RWPE2 (cell line): ENCODE data around the gene NRG3.

Source experiments
- ATAC-seq: fragments of 200-7000 bp; cut with Tn5 transposase; 3 replicates; pipeline ENCODE4 v1.9.1; 2021; ENCODE audit warnings: low read depth
- DNase-seq: peaks from one replicate; pipeline ENCODE4 v3.0.0-alpha.2; 2020; ENCODE audit warnings: low spot score
- H3K27ac ChIP-seq: fragments of 450-650 bp; 2 replicates; pipeline ENCODE4 v1.5.1; 2017; ENCODE audit warnings: mild to moderate bottlenecking; ENCODE audit not compliant: poor library complexity, severe bottlenecking
- H3K27me3 ChIP-seq: fragments of 250-450 bp; sonication (Bioruptor Pico); 2 replicates; pipeline ENCODE4 v1.5.1; 2021; ENCODE audit warnings: mild to moderate bottlenecking, moderate library complexity; ENCODE audit not compliant: insufficient read depth, poor library complexity, severe bottlenecking
- H3K36me3 ChIP-seq: fragments of 250-450 bp; sonication (Bioruptor Pico); 2 replicates; pipeline ENCODE4 v1.5.1; 2020; ENCODE audit warnings: low read depth, mild to moderate bottlenecking, moderate library complexity
- H3K4me1 ChIP-seq: fragments of 250-450 bp; sonication (Bioruptor Pico); 2 replicates; pipeline ENCODE4 v1.5.1; 2021; ENCODE audit warnings: mild to moderate bottlenecking, moderate library complexity; ENCODE audit not compliant: insufficient read depth, poor library complexity, severe bottlenecking
- H3K4me3 ChIP-seq: fragments of 250-450 bp; sonication (Bioruptor Pico); 2 replicates; pipeline ENCODE4 v1.5.1; 2021; ENCODE audit warnings: mild to moderate bottlenecking, moderate library complexity; ENCODE audit not compliant: severe bottlenecking
- H3K9me3 ChIP-seq: fragments of 250-450 bp; sonication (Bioruptor Pico); 2 replicates; pipeline ENCODE4 v1.5.1; 2021; ENCODE audit warnings: mild to moderate bottlenecking, moderate library complexity; ENCODE audit not compliant: severe bottlenecking
- CTCF ChIP-seq: fragments of 450-650 bp; IDR thresholded peaks from one replicate; pipeline ENCODE4 v1.5.1; 2017; ENCODE audit warnings: mild to moderate bottlenecking, moderate library complexity; ENCODE audit not compliant: poor library complexity, severe bottlenecking

Gene NRG3

DNA sequence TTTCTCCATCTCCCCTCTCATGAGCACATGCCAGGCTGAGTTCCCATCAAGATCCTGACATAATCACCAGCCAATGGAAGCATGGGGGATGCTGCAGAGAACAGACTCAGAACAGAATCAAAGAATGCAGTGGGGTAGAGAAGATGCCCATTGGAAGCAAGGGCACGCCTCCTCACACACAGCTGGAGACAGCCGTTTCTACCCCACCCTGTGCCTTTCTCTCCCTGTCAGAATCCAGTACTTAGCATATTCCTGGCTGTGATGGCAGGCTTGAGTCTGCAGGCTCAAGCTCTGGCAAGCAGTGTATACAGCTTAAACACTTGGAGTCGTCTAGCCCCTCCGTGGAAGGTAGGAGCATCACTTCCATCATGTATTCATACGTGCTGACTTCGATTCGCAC lies 867.9 kb downstream of the NRG3 start:
- H3K27me3 ChIP-seq: peaks cover 5% of the 10 kb centered on the region
- ATAC-seq (no peak), DNase-seq (no peak)
- H3K27ac ChIP-seq: no peak overlapping the region
- H3K4me1 ChIP-seq: no peaks in the 10 kb centered on the region
- H3K4me3 ChIP-seq: no peak overlapping the region
- no peak for TF ChIP-seq CTCF
- no peaks in the 10 kb centered on the region for H3K36me3 ChIP-seq
- no peaks in the 10 kb centered on the region for H3K9me3 ChIP-seq

DNA sequence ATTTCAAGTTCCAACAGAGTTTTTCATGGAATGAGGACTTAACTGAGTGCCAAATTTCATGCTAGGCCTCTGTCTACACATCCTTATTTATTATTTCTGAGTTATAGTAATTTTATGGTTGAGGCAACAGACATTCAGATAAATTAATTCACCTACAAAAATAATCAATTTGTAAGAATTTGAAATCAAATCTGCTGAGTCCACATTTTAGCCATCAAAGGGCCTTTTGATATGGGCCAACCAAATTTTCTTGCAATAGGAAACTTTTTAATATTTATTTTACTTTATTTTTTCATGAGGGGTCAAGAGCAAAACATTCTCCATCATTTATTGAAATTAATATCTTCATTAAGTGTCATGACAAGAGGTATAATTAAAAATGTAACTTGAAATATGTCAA lies 875.5 kb downstream of the NRG3 start:
- TF ChIP-seq CTCF: no peak
- peaks cover 10% of the 10 kb centered on the region for H3K27me3 ChIP-seq
- H3K9me3 ChIP-seq: no peaks in the 10 kb centered on the region
- H3K4me3 ChIP-seq: no peak overlapping the region
- H3K27ac ChIP-seq: no peak overlapping the region
- no peaks in the 10 kb centered on the region for H3K36me3 ChIP-seq
- DNase-seq (no peak), ATAC-seq (no peak)
- no peaks in the 10 kb centered on the region for H3K4me1 ChIP-seq

DNA sequence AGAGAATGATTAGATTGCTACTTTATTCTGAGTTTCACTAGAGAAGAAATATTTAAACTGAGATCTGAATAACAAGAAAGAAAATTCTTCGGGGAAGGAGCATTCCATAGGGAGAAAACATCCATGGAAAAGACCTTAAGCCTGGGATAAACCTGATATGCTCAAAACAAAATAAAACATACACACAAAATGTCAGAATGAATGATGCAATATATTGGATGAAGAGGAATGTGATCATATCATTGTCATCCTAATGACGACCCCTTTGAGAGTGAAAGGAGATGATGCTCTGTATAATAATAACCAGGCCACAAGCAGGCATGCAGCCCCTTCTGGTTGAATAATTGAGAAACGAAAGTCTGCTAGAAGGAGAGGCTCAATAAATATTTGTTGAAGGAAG lies 882.4 kb downstream of the NRG3 start:
- no peak overlapping the region for H3K27ac ChIP-seq
- H3K4me3 ChIP-seq: no peak overlapping the region
- H3K9me3 ChIP-seq: peaks cover 3% of the 10 kb centered on the region
- TF ChIP-seq CTCF: no peak
- H3K27me3 ChIP-seq: no peaks in the 10 kb centered on the region
- H3K4me1 ChIP-seq: no peaks in the 10 kb centered on the region
- no peak for DNase-seq
- no peak for ATAC-seq
- H3K36me3 ChIP-seq: no peaks in the 10 kb centered on the region

DNA sequence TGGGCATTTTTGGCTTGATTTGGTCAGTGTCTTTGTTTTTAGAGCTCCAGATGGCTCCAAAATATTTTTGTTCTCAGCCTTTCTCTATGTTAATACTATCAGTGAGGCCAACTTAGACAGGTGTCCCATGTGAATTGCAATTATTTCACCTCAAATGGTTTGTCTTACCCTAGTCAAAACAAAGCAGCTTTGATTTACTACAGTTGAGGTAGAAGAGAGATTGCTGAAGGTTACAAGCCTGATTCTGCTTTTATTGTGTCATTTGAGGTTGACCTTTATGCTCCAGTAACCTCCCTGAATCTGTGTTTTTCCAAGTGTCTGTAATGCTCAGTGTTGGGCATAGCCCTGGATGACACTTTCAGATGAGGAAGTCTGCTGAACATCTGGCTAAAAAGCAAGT lies 882.9 kb downstream of the NRG3 start:
- no peak overlapping the region for H3K4me3 ChIP-seq
- H3K27me3 ChIP-seq: no peaks in the 10 kb centered on the region
- H3K27ac ChIP-seq: no peak overlapping the region
- ATAC-seq: no peak
- TF ChIP-seq CTCF: no peak
- no peaks in the 10 kb centered on the region for H3K36me3 ChIP-seq
- DNase-seq: no peak
- no peaks in the 10 kb centered on the region for H3K4me1 ChIP-seq
- peaks cover 3% of the 10 kb centered on the region for H3K9me3 ChIP-seq

DNA sequence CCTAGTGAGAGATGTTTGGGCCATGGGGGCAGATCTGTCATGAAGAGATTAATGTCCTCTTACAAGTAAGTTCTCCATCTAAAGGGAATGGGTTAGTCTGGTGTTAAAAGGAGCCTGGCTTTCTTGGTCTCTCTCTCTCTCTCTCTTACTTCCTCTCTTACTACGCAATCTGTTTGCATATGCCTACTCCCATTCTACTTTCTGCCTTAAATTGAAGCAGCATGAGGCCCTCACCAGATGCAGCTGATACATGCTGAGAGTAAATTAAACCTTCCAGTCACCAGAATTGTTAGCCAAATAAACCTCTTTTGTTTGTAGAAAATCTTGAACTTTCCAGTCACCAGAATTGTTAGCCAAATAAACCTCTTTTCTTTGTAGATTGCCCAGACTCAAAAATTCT lies 884.1 kb downstream of the NRG3 start:
- H3K4me3 ChIP-seq: no peak overlapping the region
- no peaks in the 10 kb centered on the region for H3K27me3 ChIP-seq
- DNase-seq (no peak), ATAC-seq (no peak)
- no peaks in the 10 kb centered on the region for H3K4me1 ChIP-seq
- peaks cover 3% of the 10 kb centered on the region for H3K9me3 ChIP-seq
- TF ChIP-seq CTCF: no peak
- no peak overlapping the region for H3K27ac ChIP-seq
- H3K36me3 ChIP-seq: no peaks in the 10 kb centered on the region
